Stimulated activated CD8-positive, alpha-beta memory T cell treated with anti-CD3 and anti-CD28 coated beads, Interleukin-7, amount 100 ng/mL, for 24 hours (primary cell): ENCODE data around the gene HNRNPH2.

ENCODE experiments used
- DNase-seq: peaks from one replicate; pipeline ENCODE4 v3.0.0-alpha.2; 2020; ENCODE audit warnings: low read depth

HNRNPH2 gene, protein sequence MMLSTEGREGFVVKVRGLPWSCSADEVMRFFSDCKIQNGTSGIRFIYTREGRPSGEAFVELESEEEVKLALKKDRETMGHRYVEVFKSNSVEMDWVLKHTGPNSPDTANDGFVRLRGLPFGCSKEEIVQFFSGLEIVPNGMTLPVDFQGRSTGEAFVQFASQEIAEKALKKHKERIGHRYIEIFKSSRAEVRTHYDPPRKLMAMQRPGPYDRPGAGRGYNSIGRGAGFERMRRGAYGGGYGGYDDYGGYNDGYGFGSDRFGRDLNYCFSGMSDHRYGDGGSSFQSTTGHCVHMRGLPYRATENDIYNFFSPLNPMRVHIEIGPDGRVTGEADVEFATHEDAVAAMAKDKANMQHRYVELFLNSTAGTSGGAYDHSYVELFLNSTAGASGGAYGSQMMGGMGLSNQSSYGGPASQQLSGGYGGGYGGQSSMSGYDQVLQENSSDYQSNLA

GRCh38 chrX:101407748-101408531, at the start of gene HNRNPH2, which contains the start of gene GLA:
Gene HNRNPH2, plus strand, starts transcription at chrX:101408222. Its CDS starts 3,767 bp downstream, at chrX:101411989.
Gene GLA, minus strand, starts transcription at chrX:101407925. Its CDS starts 22 bp downstream, at chrX:101407903.
- peak; percentile 72 for DNase-seq

GRCh38 chrX:101359966-101360365, 48.1 kb upstream of the HNRNPH2 start:
- DNase-seq, result no peak

DNA sequence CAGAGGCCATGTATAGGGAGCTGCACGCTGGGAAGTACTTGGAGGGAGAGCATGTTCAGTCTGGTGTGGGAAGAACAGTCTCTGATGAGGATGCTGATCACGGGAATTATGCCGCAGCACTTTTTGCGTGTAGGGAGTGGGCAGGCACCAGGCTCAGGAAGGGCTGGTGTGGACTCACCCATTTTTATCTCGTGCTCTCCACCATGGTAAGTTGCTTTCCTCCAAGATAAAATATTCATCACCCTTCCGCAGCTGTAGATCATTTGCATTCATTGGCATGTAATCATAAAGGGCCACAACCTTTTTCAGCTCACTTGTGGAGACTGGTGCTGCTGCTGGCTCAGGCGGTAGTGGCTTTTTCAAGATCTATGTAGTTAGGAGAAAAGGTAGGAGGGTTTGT, 47.6 kb upstream of the HNRNPH2 start:
- DNase-seq, result no peak

DNA sequence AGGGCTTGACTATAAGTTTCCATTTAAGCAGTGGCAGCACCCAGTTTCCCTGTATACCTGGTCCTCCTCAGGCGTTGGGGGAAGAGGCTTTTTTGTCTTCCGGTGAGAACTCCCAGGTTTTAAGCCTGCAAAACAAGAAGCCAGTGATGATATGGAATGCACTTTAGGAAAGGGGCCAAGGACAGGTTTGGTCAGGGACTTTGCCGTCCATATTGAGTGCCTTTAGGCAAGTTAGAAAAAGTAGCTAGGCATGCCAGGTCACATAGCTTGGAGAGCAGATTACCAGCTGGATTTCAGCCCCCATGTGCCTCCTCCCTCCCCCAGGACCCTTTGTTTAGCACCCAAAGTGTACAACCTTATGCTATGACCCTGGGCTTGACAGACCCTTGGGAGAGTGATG, 45.9 kb upstream of the HNRNPH2 start:
- no peak for DNase-seq

GRCh38 chrX:101362757-101363156, 45.3 kb upstream of the HNRNPH2 start:
- DNase-seq, result no peak

GRCh38 chrX:101365301-101365795, 42.7 kb upstream of the HNRNPH2 start:
- DNase-seq, result no peak

GRCh38 chrX:101368800-101369199, 39.2 kb upstream of the HNRNPH2 start:
- no peak for DNase-seq

DNA sequence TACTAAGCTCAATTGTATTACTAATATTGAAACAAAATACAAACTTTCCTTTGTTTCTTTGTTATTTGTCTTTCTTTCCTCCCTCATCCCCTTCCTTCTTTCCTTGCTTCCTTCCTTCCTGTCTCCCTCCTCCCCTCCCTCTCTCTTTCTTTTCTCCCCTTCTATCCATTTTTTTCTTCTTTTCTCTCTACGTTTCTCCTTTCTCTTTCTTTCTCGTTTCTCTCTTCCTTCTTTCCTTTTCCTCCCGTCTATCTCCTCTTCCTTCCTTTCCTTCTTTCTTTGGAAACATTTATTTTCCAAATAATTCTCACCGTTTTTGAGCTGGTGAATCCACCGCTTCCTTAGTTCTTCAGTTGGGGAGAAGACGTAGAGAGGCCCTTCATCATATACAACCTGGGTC, 38.3 kb upstream of the HNRNPH2 start:
- no peak for DNase-seq

DNA sequence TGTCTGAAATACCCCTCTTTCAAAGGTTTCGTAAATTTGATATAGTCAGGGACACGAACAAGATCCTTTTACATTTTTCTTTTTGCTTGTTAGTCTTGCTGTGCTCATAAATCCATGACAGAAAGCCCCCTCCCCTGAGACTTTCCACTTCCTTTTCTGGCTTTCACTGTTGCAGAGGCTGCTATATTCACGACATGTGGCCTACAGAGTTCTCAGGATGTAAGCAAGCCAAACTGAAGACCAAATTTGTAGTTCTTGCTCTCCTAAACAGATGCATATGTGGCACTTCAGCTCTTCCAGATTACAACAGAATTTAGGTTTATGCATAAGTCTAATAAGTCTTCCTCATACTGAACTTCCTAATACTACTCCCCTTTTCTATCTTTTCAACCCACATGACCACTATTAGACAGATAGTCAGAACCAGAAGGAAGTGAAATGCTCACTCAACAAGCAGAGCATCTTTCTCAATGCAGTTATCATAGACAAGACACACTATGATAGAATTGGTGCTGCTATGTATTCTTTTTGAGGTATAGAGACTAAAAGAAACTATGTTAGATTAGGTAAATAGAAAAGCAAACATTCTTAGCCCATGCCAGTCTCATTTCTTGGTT, 37.0 kb upstream of the HNRNPH2 start:
- no peak for DNase-seq

GRCh38 chrX:101377547-101377946, 30.5 kb upstream of the HNRNPH2 start:
- DNase-seq, result no peak

DNA sequence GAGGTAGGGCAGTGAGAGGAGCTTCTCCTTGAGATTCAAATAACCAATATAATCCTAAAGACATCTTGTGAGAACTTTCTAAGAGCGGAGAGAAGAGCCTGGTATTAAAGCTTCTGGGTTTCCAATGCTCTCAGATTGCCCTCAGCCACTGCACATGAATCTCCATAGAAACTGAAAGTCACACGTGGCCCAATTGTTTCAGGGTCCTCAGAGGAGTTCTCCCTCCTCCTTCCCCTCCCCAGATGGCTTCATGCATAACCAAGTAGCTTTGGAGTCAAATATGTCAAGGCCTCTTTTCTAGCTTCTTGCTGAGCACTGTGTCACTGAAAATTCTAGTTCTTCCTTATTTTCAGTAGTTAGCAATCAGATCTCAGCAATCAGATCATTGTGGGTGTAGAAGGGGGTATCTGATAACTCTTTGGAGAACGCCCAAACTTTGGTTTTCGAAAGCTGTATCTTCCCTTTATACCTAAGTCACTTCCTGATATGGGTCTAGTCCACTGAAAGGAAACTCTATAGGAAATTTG, 24.3 kb upstream of the HNRNPH2 start:
- DNase-seq, result no peak

DNA sequence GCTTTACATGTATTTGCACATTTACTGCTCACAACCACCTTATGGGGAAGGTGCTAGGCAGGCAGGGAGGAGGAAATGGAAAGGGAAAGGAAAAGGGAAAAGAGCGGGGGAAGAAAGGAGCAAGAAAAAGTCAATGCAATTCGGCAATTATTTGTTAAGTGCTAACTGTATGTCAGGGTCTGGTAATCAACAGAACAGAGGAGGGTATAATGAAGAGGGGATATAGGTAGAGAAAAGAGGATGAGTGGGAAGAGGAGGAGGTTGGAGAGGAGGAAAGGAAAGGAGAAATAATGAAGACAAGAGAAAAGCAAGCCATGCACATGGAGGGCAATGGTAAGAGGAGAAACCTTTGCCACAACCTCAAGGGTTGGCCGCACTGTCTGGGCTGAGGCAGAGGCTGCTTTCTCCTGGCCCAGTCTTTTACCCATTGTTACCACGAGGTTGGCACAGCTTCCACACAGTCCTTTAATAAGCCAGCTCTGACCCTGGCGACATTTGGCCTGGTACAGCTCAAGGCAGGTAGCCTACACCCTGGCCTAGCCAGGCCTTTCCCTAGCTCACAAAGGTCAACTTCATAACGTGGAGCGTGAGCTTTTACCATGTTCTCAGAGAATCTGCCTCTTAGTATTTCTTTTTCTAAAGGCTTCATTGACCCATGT, 22.9 kb upstream of the HNRNPH2 start:
- no peak for DNase-seq

DNA sequence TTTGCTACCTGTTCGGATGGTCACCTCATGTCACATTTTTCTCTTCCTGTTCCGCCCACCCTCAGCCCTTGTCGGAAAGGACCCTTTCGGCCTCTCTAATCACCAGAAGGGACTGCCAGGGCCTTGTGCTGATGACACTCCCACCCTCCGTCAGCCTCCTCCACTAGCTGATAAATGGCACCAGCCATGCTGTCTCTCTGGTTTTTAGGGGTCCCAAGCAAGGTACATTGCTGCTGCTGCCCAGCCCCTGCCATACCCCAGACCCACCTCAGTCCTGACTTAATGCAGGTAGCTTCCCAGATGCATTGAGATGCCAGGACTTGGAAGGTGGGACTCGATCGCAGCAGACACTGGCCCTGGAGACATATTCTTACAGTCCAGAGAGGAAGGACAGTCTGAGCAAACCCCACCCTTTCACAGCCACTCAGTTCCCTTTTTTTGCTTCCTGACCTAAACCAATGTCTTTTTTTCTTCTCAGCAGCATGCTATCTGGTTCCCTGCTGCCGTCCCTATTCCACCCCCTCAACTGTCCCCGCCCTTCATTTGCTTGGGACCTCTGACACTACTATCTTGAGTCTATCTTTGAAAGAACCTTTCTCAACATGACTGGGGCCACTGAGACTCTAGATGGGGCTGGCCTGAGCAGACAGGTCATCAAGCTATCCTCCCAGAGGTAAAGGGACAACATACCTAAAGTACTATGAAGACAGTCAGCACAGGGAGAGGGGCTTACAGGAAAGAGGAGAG, 22.1 kb upstream of the HNRNPH2 start, which contains the start of gene BTK:
Gene BTK, minus strand, starts transcription at position 397 of the 747 bp plus-strand sequence. CDS start 10,907 bp downstream, outside the sequence.
- no peak for DNase-seq

GRCh38 chrX:101386542-101386885, 21.5 kb upstream of the HNRNPH2 start:
- no peak for DNase-seq

DNA sequence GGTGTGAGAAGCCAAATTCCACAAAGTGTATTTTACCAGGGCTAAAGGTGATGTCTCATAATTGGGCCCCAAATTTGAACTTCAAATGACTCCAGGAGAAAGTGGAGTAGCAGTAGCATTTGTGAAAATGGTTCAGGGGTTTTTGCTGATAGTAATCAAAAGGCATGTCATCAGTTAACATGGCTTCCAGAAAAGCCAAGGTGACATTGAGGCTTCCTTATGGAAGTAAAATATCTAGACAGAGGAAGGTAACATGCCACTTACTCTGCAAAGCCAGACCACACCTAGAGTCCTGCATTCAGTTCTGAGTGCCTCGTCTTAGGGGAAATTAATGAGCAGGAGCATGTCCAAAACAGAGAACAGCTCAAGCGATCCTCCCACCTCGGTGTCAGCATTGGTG, 19.4 kb upstream of the HNRNPH2 start:
- DNase-seq, result no peak

DNA sequence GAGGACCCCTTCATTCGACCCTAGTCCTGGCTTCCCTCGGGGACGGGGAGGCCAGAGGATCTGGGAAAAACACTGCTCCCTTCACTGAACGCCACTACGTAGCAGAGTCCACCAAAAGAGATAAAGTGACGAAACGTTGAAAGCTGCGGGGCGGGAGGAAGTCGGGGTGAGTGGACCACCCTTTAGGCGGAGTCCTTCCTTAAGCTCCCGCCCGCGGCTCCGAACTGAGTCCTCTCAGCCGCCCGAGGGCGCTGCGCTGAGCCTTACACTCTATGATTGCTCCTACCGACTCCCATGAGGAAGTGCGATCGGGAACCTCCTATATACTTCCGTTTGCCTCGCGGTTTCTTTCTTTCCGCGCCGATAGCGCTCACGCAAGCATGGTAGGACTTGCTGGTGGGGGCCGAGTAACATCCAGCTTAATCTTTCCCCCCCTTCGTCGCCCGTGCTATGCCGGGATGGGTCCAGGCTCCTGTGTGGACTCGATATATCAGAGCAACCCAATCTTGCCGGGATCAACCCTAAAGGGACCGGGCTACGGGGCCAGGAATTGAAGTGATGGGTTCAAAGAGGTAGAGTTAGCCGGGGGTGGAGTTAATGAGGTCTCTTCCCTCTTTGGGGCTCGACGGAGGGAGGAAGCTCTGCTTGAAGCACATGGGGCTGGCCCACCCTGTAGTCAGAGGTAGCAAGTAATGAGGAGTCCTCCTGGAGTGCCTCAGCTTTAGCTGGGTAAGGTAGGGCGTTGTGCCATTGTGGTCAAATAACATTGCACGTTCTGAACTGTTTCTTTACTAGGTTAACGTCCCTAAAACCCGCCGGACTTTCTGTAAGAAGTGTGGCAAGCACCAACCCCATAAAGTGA, 17.1 kb upstream of the HNRNPH2 start, which contains the start of gene RPL36A:
Gene RPL36A, plus strand, starts transcription at position 348 of the 862 bp plus-strand sequence. Its CDS starts 33 bp downstream, at position 381.
- peak; percentile 61 for DNase-seq

DNA sequence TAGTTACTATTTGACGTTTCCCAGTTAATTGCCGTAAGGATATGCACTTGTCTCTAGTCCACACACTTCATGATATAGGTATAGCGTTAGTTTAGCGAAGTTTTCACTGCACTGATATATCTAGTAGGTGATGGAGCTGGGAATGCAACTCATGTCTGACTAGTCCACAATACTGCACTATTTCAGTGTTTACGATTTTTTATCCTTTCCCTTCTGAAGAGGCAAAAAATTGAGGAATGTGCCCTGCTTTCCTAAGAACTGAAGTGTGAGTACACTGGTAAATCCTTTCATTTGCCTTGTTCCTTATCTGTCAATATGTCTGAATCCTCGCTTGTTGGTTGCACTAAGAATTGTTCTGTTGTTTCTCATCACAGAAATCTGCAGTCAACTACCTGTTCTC, 16.2 kb upstream of the HNRNPH2 start:
- no peak for DNase-seq

GRCh38 chrX:101393530-101394305, 14.3 kb upstream of the HNRNPH2 start:
- no peak for DNase-seq

DNA sequence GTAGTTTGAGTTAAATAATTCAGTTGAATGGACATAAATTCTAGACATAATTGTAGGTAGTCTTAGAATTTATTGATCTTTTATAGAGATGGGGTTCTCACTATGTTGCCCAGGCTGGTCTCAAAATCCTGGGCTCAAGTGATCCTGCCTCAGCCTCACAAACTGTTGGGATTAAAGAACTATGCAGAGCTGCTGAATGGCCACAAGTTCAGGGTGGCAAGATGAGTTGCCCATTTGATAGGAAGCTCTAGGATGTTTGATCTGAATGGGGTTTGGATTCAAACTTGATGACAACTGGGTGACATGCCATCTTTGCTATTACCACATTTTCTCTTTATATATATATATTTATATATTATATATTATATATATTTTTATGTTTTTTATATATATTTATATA, 13.7 kb upstream of the HNRNPH2 start:
- no peak for DNase-seq
